Measurements from ENCODE around the gene MSH3.

- TF ChIP-seq ZNF274 (IDR thresholded peaks at IDR 0.05; ENCODE audit: low read depth, low read length) (no peak), SUZ12 (IDR thresholded peaks at IDR 0.05; ENCODE audit: extremely low read depth, insufficient read depth, insufficient read length) (no peak), YY1 (IDR thresholded peaks at IDR 0.05; ENCODE audit: insufficient read depth, insufficient read length) (no peak)
These were observed 36.0 kb upstream of the MSH3 start for GRCh38 chr5:80618438-80618837.
